ENCODE data around the gene PCDHGA6.
"Not testable (repeated sequence)": the region's sequence is repeated elsewhere in the genome, so short reads cannot be mapped to it uniquely, and the experiment has no call there.

The PCDHGA6 gene

DNA sequence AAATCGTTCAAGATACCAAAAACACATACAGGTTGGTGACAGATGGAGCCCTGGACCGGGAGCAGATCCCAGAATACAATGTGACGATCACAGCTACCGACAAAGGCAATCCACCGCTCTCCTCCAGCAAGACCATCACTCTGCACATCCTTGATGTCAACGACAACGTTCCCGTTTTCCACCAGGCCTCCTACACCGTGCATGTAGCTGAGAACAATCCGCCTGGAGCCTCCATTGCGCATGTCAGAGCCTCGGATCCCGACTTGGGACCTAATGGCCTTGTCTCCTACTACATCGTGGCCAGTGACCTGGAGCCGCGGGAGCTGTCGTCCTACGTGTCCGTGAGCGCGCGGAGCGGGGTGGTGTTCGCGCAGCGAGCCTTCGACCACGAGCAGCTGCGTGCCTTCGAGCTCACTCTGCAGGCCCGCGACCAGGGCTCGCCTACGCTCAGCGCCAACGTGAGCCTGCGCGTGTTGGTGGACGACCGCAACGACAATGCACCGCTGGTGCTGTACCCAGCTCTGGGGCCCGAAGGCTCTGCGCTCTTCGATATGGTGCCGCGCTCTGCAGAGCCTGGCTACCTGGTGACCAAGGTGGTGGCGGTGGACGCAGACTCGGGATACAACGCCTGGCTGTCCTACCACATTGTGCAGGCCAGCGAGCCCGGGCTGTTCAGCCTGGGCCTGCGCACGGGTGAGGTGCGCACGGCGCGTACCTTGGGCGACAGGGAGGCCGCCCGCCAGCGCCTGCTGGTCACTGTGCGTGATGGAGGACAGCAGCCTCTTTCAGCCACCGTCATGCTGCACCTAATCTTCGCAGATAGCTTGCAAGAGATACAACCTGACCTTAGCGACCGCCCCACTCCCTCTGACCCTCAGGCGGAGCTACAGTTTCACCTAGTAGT lies 1.9 kb upstream of the PCDHGA6 start:
- H3K4me1 Mint-ChIP-seq, result peaks cover 2% of the 10 kb centered on the region
- ATAC-seq (no peak), DNase-seq (no peak)
- peaks cover 45% of the 10 kb centered on the region for H3K9me3 Mint-ChIP-seq
- H3K27me3 Mint-ChIP-seq, result peaks cover 70% of the 10 kb centered on the region
- H3K36me3 Mint-ChIP-seq (ENCODE audit: low read depth), result peaks cover 30% of the 10 kb centered on the region
- no peak overlapping the region for H3K4me3 Mint-ChIP-seq
- H3K27ac Mint-ChIP-seq, result no peak overlapping the region

GRCh38 chr5:141374627-141375026 lies 936 bp downstream of the PCDHGA6 start:
- no peak overlapping the region for H3K27ac Mint-ChIP-seq
- DNase-seq (no peak), ATAC-seq (no peak)
- H3K36me3 Mint-ChIP-seq (ENCODE audit: low read depth), result peaks cover 33% of the 10 kb centered on the region
- H3K27me3 Mint-ChIP-seq, result peaks cover 66% of the 10 kb centered on the region
- no peak overlapping the region for H3K4me3 Mint-ChIP-seq
- peaks cover 53% of the 10 kb centered on the region for H3K9me3 Mint-ChIP-seq
- H3K4me1 Mint-ChIP-seq, result peaks cover 2% of the 10 kb centered on the region

DNA sequence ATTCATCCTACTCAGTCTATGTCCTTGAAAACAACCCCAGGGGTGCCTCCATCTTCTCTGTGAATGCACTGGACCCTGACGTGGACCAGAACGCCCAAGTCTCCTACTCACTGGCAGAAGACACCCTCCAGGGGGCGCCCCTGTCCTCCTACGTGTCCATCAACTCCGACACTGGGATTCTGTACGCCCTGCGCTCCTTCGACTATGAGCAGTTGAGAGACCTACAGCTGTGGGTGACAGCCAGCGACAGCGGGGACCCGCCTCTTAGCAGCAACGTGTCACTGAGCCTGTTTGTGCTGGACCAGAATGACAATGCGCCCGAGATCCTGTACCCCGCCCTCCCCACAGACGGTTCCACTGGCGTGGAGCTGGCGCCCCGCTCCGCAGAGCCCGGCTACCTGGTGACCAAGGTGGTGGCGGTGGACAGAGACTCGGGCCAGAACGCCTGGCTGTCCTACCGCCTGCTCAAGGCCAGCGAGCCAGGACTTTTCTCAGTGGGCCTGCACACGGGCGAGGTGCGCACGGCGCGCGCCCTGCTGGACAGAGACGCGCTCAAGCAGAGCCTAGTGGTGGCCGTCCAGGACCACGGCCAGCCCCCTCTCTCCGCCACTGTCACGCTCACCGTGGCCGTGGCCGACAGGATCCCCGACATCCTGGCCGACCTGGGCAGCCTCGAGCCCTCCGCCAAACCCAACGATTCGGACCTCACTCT lies 1.9 kb downstream of the PCDHGA6 start:
- H3K36me3 Mint-ChIP-seq (ENCODE audit: low read depth), result peaks cover 33% of the 10 kb centered on the region
- DNase-seq, H3K27ac Mint-ChIP-seq, H3K4me1 Mint-ChIP-seq, H3K4me3 Mint-ChIP-seq, ATAC-seq: not testable (repeated sequence)
- H3K27me3 Mint-ChIP-seq, result peaks cover 63% of the 10 kb centered on the region
- H3K9me3 Mint-ChIP-seq, result peaks cover 52% of the 10 kb centered on the region

DNA sequence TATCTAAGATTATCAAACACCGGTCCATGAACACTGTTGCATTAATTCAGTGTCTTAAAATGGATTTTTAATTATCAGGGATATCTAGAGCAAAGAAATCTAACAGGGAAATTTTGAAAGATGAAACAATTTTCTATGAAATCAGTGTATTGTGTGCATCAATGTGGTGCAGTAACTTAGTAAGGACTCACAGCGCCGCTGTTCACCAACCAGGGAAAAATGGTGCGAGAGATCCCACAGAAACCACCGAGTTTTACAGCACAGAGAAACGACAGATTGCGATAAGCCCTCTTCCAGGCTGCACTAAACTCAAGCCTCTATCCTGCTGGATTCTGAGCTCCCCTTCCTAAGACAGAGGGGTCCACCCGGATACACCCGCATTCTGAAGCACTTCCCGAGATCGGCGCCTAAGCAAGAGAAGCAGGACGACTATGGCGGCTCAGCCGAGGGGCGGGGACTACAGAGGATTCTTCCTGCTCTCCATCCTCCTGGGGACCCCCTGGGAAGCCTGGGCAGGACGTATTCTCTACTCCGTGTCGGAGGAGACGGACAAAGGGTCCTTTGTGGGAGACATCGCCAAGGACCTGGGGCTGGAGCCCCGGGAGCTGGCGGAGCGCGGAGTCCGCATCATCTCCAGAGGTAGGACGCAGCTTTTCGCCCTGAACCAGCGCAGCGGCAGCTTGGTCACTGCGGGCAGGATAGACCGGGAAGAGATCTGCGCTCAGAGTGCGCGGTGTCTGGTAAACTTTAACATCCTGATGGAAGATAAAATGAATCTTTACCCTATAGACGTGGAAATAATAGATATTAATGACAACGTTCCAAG lies 9.0 kb downstream of the PCDHGA6 start, which contains the start of gene PCDHGA7:
PCDHGA7 (plus strand) TSS at position 274 of the 826 bp plus-strand sequence; CDS start at position 432, 158 bp downstream.
- DNase-seq (no peak), ATAC-seq (no peak)
- Mint-ChIP-seq H3K36me3 (ENCODE audit: low read depth) (peaks cover 18% of the 10 kb centered on the region), H3K27ac (no peak within 1 kb of the TSS), H3K4me1 (no peaks in the 10 kb centered on the region), H3K9me3 (peaks cover 54% of the 10 kb centered on the region), H3K4me3 (peak within 1 kb of the TSS; percentile 55), H3K27me3 (peaks cover 69% of the 10 kb centered on the region)

DNA sequence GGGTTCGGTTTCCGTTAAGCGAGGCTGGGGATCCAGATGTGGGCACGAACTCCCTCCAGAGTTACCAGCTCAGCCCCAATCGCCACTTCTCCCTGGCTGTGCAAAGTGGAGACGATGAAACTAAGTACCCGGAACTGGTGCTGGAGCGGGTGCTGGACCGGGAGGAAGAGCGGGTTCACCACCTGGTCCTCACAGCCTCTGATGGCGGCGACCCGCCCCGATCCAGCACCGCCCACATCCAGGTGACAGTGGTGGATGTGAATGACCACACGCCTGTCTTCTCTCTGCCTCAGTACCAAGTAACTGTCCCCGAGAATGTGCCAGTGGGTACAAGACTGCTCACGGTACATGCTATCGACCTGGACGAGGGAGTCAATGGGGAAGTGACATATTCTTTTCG lies 9.7 kb downstream of the PCDHGA6 start:
- H3K27ac Mint-ChIP-seq, result no peak overlapping the region

GRCh38 chr5:141384471-141385267 lies 11.0 kb downstream of the PCDHGA6 start:
- Mint-ChIP-seq H3K9me3 (peaks cover 52% of the 10 kb centered on the region), H3K36me3 (ENCODE audit: low read depth) (peaks cover 24% of the 10 kb centered on the region), H3K27me3 (peaks cover 73% of the 10 kb centered on the region), H3K4me1 (no peaks in the 10 kb centered on the region), H3K27ac (no peak overlapping the region), H3K4me3 (no peak overlapping the region)
- no peak for DNase-seq
- no peak for ATAC-seq

More for the DNA sequence above, 9.7 kb downstream of the PCDHGA6 start:
- DNase-seq, result no peak
- H3K27me3 Mint-ChIP-seq, result peaks cover 72% of the 10 kb centered on the region
- no peaks in the 10 kb centered on the region for H3K4me1 Mint-ChIP-seq
- ATAC-seq, result no peak
- H3K36me3 Mint-ChIP-seq (ENCODE audit: low read depth), result peaks cover 20% of the 10 kb centered on the region
- peaks cover 55% of the 10 kb centered on the region for H3K9me3 Mint-ChIP-seq
- H3K4me3 Mint-ChIP-seq, result no peak overlapping the region

DNA sequence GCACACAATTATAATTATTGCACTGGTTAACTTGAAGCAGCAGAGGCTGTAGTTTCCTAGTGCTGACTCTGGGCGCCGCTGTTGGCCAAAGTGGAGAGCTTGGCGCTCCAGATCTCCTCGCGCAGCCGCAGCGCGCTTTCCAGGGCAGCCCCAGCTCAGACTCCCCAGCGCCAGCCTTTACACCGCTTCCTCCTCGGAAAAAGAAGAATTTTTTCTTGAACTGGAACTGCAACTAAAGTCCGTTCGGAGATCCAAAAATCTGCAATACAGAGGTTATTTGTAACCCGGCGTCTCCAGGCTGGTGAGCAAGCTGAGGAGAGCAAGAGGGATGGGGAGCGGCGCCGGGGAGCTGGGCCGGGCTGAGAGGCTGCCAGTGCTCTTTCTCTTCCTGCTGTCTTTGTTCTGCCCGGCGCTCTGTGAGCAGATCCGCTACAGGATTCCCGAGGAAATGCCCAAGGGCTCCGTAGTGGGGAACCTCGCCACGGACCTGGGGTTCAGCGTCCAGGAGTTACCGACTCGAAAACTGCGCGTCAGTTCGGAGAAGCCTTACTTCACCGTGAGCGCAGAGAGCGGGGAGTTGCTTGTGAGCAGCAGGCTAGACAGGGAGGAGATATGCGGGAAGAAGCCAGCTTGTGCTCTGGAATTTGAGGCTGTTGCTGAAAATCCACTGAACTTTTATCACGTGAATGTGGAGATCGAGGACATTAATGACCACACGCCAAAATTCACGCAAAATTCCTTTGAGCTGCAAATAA lies 14.0 kb downstream of the PCDHGA6 start, which contains the start of gene PCDHGB4:
PCDHGB4 (plus strand) TSS at position 142 of the 755 bp plus-strand sequence; CDS start at position 329, 187 bp downstream.
- not testable (repeated sequence) for DNase-seq, H3K4me3 Mint-ChIP-seq, H3K27ac Mint-ChIP-seq, H3K4me1 Mint-ChIP-seq, ATAC-seq
- H3K27me3 Mint-ChIP-seq, result peaks cover 71% of the 10 kb centered on the region
- H3K36me3 Mint-ChIP-seq (ENCODE audit: low read depth), result peaks cover 23% of the 10 kb centered on the region
- H3K9me3 Mint-ChIP-seq, result peaks cover 54% of the 10 kb centered on the region

DNA sequence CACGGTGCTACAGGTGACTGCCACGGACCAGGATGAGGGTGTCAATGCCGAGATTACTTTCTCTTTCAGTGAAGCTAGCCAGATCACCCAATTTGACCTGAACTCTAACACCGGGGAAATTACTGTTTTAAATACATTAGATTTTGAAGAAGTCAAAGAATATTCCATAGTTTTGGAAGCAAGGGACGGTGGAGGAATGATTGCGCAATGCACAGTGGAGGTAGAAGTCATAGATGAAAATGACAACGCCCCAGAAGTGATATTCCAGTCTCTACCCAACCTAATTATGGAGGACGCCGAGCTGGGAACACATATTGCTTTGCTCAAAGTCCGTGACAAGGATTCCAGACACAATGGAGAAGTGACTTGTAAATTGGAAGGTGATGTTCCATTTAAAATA lies 15.0 kb downstream of the PCDHGA6 start:
- no peak overlapping the region for H3K27ac Mint-ChIP-seq
- H3K4me3 Mint-ChIP-seq, result no peak overlapping the region
- H3K27me3 Mint-ChIP-seq, result peaks cover 71% of the 10 kb centered on the region
- DNase-seq, result no peak
- ATAC-seq, result no peak
- H3K4me1 Mint-ChIP-seq, result no peaks in the 10 kb centered on the region
- H3K36me3 Mint-ChIP-seq (ENCODE audit: low read depth), result peaks cover 24% of the 10 kb centered on the region
- H3K9me3 Mint-ChIP-seq, result peaks cover 53% of the 10 kb centered on the region

DNA sequence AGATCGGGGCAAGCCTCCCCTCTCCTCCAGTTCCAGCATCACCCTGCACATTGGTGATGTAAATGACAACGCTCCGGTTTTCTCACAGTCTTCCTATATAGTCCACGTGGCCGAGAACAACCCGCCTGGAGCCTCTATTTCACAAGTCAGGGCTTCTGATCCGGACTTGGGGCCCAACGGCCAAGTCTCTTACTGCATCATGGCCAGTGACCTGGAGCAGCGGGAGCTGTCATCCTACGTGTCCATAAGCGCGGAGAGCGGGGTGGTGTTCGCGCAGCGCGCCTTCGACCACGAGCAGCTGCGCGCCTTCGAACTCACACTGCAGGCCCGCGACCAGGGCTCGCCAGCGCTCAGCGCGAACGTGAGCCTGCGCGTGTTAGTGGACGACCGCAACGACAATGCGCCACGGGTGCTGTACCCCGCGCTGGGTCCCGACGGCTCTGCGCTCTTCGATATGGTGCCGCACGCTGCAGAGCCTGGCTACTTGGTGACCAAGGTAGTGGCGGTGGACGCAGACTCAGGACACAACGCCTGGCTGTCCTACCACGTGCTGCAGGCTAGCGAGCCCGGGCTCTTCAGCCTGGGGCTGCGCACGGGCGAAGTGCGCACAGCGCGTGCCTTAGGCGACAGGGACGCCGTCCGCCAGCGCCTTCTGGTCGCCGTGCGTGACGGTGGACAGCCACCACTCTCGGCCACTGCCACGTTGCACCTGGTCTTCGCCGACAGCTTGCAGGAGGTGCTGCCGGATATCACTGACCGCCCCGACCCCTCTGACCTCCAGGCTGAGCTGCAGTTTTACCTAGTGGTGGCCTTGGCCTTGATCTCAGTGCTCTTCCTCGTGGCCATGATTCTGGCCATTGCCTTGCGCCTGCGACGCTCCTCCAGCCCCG lies 15.7 kb downstream of the PCDHGA6 start:
- Mint-ChIP-seq H3K4me3 (no peak overlapping the region), H3K9me3 (peaks cover 52% of the 10 kb centered on the region)
- ATAC-seq, result no peak

DNA sequence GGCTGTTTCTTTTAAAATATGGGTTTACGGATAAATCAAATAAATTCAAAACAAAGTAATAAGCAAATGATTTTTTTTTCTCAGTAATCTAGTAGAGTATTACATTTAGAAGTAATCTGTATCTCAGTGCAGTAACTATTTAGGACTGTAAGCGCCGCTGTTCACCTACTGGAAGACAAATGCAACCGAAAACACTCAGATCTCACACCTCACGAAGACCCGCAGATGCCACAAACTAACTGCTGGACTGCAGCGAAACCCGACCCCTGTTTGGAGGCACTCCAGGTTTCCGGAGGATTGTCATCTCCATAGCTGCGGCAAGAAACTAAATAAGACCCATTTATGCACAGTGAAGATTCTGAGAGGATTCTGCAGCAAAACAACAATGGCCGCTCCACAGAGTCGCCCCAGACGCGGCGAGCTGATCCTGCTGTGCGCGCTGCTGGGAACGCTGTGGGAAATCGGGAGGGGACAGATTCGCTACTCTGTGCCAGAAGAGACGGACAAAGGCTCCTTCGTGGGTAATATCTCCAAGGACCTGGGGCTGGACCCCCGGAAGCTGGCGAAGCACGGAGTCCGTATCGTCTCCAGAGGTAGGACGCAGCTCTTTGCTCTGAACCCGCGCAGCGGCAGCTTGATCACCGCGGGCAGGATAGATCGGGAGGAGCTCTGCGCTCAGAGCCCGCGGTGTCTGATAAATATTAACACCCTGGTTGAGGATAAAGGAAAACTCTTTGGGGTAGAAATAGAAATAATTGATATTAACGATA lies 18.9 kb downstream of the PCDHGA6 start, which contains the start of gene PCDHGA8:
PCDHGA8 (plus strand) TSS at position 205 of the 770 bp plus-strand sequence; CDS start at position 386, 181 bp downstream.
- Mint-ChIP-seq H3K9me3 (peaks cover 41% of the 10 kb centered on the region), H3K4me1 (no peaks in the 10 kb centered on the region), H3K4me3 (no peak within 1 kb of the TSS), H3K36me3 (ENCODE audit: low read depth) (peaks cover 22% of the 10 kb centered on the region), H3K27ac (no peak within 1 kb of the TSS), H3K27me3 (peaks cover 69% of the 10 kb centered on the region)
- no peak for ATAC-seq
- no peak for DNase-seq

More for the DNA sequence above, 15.7 kb downstream of the PCDHGA6 start:
- H3K27ac Mint-ChIP-seq, result no peak overlapping the region
- peaks cover 72% of the 10 kb centered on the region for H3K27me3 Mint-ChIP-seq
- peaks cover 23% of the 10 kb centered on the region for H3K36me3 Mint-ChIP-seq (ENCODE audit: low read depth)
- DNase-seq, result no peak
- no peaks in the 10 kb centered on the region for H3K4me1 Mint-ChIP-seq

DNA sequence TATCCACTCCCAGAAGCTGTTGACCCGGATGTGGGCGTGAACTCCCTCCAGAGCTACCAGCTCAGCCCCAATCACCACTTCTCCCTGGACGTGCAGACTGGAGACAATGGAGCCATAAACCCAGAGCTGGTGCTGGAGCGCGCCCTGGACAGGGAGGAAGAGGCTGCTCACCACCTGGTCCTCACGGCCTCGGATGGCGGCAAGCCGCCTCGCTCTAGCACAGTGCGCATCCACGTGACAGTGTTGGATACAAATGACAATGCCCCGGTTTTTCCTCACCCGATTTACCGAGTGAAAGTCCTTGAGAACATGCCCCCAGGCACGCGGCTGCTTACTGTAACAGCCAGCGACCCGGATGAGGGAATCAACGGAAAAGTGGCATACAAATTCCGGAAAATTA lies 19.6 kb downstream of the PCDHGA6 start:
- no peak for DNase-seq
- H3K9me3 Mint-ChIP-seq, result peaks cover 41% of the 10 kb centered on the region
- H3K27me3 Mint-ChIP-seq, result peaks cover 69% of the 10 kb centered on the region
- peaks cover 20% of the 10 kb centered on the region for H3K36me3 Mint-ChIP-seq (ENCODE audit: low read depth)
- H3K4me3 Mint-ChIP-seq, result no peak overlapping the region
- H3K27ac Mint-ChIP-seq, result no peak overlapping the region
- H3K4me1 Mint-ChIP-seq, result no peaks in the 10 kb centered on the region
- no peak for ATAC-seq
